ENCODE measurements around the gene MYO1H.
A peak's percentile ranks its signal among the peaks of the same experiment; 100 is the strongest.

The MYO1H gene

GRCh38 chr12:109476807-109477184, 129.1 kb downstream of the MYO1H start:
- Histone ChIP-seq H3K9ac (peak overlapping the region; percentile 99), H3K4me1 (peaks cover 40% of the 10 kb centered on the region), H3K4me3 (peak overlapping the region; percentile 91), H3K27ac (peak overlapping the region; percentile 99), H3K36me3 (peaks cover 6% of the 10 kb centered on the region; the same call in 1 of the 2 replicates), H3K27me3 (no peaks in the 10 kb centered on the region), H3K9me3 (no peaks in the 10 kb centered on the region), H4K20me1 (peaks cover 48% of the 10 kb centered on the region), H3K4me2 (peak overlapping the region; percentile 96)
- no peak for TF ChIP-seq Cebpa-rat (IDR thresholded peaks at IDR 0.05)

GRCh38 chr12:109477185-109477962, 129.7 kb downstream of the MYO1H start, which contains the start of the genes KCTD10 and UBE3B:
KCTD10 (minus strand) TSS chr12:109477300; CDS start chr12:109477262, 38 bp downstream.
UBE3B (plus strand) TSS chr12:109477634; CDS start chr12:109483552, 5,918 bp downstream.
- peak within 1 kb of the TSS; percentile 99 for H3K9ac ChIP-seq
- no peaks in the 10 kb centered on the region for H3K27me3 ChIP-seq
- H3K4me2 ChIP-seq = peak within 1 kb of the TSS; percentile 96
- H3K27ac ChIP-seq = peak within 1 kb of the TSS; percentile 99
- H3K4me3 ChIP-seq = peak within 1 kb of the TSS; percentile 91
- peaks cover 6% of the 10 kb centered on the region; the same call in 1 of the 2 replicates for H3K36me3 ChIP-seq
- H4K20me1 ChIP-seq = peaks cover 43% of the 10 kb centered on the region
- no peaks in the 10 kb centered on the region for H3K9me3 ChIP-seq
- TF ChIP-seq Cebpa-rat (IDR thresholded peaks at IDR 0.05) = no peak
- peaks cover 40% of the 10 kb centered on the region for H3K4me1 ChIP-seq

GRCh38 chr12:109477963-109478315, 130.2 kb downstream of the MYO1H start:
- Histone ChIP-seq H3K27ac (peak overlapping the region; percentile 99), H4K20me1 (peaks cover 37% of the 10 kb centered on the region), H3K4me2 (peak overlapping the region; percentile 96), H3K9ac (peak overlapping the region; percentile 99), H3K4me3 (peak overlapping the region; percentile 91), H3K9me3 (no peaks in the 10 kb centered on the region), H3K4me1 (peaks cover 40% of the 10 kb centered on the region), H3K36me3 (peaks cover 6% of the 10 kb centered on the region; the same call in 1 of the 2 replicates), H3K27me3 (no peaks in the 10 kb centered on the region)
- TF ChIP-seq Cebpa-rat (IDR thresholded peaks at IDR 0.05) = no peak

GRCh38 chr12:109479761-109480160, 132.1 kb downstream of the MYO1H start:
- Histone ChIP-seq H4K20me1 (peaks cover 19% of the 10 kb centered on the region), H3K27ac (no peak overlapping the region), H3K9ac (no peak overlapping the region), H3K4me2 (no peak overlapping the region), H3K27me3 (no peaks in the 10 kb centered on the region), H3K9me3 (no peaks in the 10 kb centered on the region), H3K4me1 (peaks cover 37% of the 10 kb centered on the region), H3K36me3 (peaks cover 18% of the 10 kb centered on the region), H3K4me3 (no peak overlapping the region)
- no peak for TF ChIP-seq Cebpa-rat (IDR thresholded peaks at IDR 0.05)

GRCh38 chr12:109480356-109480755, 132.7 kb downstream of the MYO1H start:
- Histone ChIP-seq H3K4me1 (peaks cover 31% of the 10 kb centered on the region), H3K9ac (no peak overlapping the region), H3K36me3 (peaks cover 24% of the 10 kb centered on the region), H3K4me2 (no peak overlapping the region), H4K20me1 (peaks cover 13% of the 10 kb centered on the region), H3K4me3 (no peak overlapping the region), H3K9me3 (no peaks in the 10 kb centered on the region), H3K27ac (no peak overlapping the region), H3K27me3 (no peaks in the 10 kb centered on the region)
- TF ChIP-seq Cebpa-rat (IDR thresholded peaks at IDR 0.05) = no peak

GRCh38 chr12:109481863-109482262, 134.2 kb downstream of the MYO1H start:
- Histone ChIP-seq H3K4me3 (no peak overlapping the region), H3K9ac (no peak overlapping the region), H4K20me1 (no peaks in the 10 kb centered on the region), H3K4me2 (no peak overlapping the region), H3K36me3 (peaks cover 39% of the 10 kb centered on the region), H3K4me1 (peaks cover 18% of the 10 kb centered on the region), H3K27me3 (no peaks in the 10 kb centered on the region), H3K9me3 (no peaks in the 10 kb centered on the region), H3K27ac (no peak overlapping the region)
- TF ChIP-seq Cebpa-rat (IDR thresholded peaks at IDR 0.05) = no peak

- no peak overlapping the region for H3K27ac ChIP-seq
- H4K20me1 ChIP-seq = no peaks in the 10 kb centered on the region
- no peak overlapping the region for H3K9ac ChIP-seq
- peaks cover 46% of the 10 kb centered on the region for H3K36me3 ChIP-seq
- H3K9me3 ChIP-seq = no peaks in the 10 kb centered on the region
- peaks cover 18% of the 10 kb centered on the region for H3K4me1 ChIP-seq
- H3K27me3 ChIP-seq = no peaks in the 10 kb centered on the region
- H3K4me3 ChIP-seq = no peak overlapping the region
- H3K4me2 ChIP-seq = no peak overlapping the region
- no peak for TF ChIP-seq Cebpa-rat (IDR thresholded peaks at IDR 0.05)
These were observed 134.8 kb downstream of the MYO1H start for GRCh38 chr12:109482491-109482890.

- no peak overlapping the region for H3K4me2 ChIP-seq
- H3K9ac ChIP-seq = no peak overlapping the region
- H3K27ac ChIP-seq = no peak overlapping the region
- H3K4me3 ChIP-seq = no peak overlapping the region
- no peaks in the 10 kb centered on the region for H4K20me1 ChIP-seq
- TF ChIP-seq Cebpa-rat (IDR thresholded peaks at IDR 0.05) = no peak
- H3K9me3 ChIP-seq = no peaks in the 10 kb centered on the region
- no peaks in the 10 kb centered on the region for H3K27me3 ChIP-seq
- peaks cover 50% of the 10 kb centered on the region for H3K36me3 ChIP-seq
- H3K4me1 ChIP-seq = peaks cover 18% of the 10 kb centered on the region
These were observed 135.2 kb downstream of the MYO1H start for GRCh38 chr12:109482894-109483293.

GRCh38 chr12:109483346-109483745, 135.6 kb downstream of the MYO1H start:
- Histone ChIP-seq H3K27me3 (no peaks in the 10 kb centered on the region), H3K4me3 (no peak overlapping the region), H3K36me3 (peaks cover 54% of the 10 kb centered on the region), H3K27ac (no peak overlapping the region), H3K9me3 (no peaks in the 10 kb centered on the region), H4K20me1 (no peaks in the 10 kb centered on the region), H3K4me1 (peaks cover 15% of the 10 kb centered on the region), H3K4me2 (no peak overlapping the region), H3K9ac (no peak overlapping the region)
- no peak for TF ChIP-seq Cebpa-rat (IDR thresholded peaks at IDR 0.05)

- no peak overlapping the region for H3K4me3 ChIP-seq
- 0 out of 2 replicates have a peak, but pooled peaks cover 4% of the 10 kb centered on the region for H4K20me1 ChIP-seq
- H3K9ac ChIP-seq = no peak overlapping the region
- no peak overlapping the region for H3K27ac ChIP-seq
- no peaks in the 10 kb centered on the region for H3K27me3 ChIP-seq
- peaks cover 73% of the 10 kb centered on the region for H3K36me3 ChIP-seq
- TF ChIP-seq Cebpa-rat (IDR thresholded peaks at IDR 0.05) = no peak
- H3K9me3 ChIP-seq = no peaks in the 10 kb centered on the region
- H3K4me1 ChIP-seq = no peaks in the 10 kb centered on the region
- H3K4me2 ChIP-seq = no peak overlapping the region
These were observed 137.5 kb downstream of the MYO1H start for GRCh38 chr12:109485201-109485600.
